GOT3 (cell line): Measurements from ENCODE around the gene TSPAN10.
"Not testable (repeated sequence)": the region's sequence is repeated elsewhere in the genome, so short reads cannot be mapped to it uniquely, and the experiment has no call there.

ENCODE experiments used
- DNase-seq: peaks from one replicate; lab custom pipeline; 2025; ENCODE audit warnings: mixed read lengths; lab: John Stamatoyannopoulos, UW

Gene TSPAN10

GRCh38 chr17:81636505-81637288 lies at the start of gene TSPAN10, which contains the start of gene NPLOC4:
TSPAN10 (plus strand) TSS chr17:81637196; CDS start chr17:81642413, 5,217 bp downstream.
NPLOC4 (minus strand) TSS chr17:81637112; CDS start chr17:81636930, 182 bp downstream.
- DNase-seq = peak; percentile 71

GRCh38 chr17:81589612-81590011 lies 47.4 kb upstream of the TSPAN10 start:
- DNase-seq = no peak

GRCh38 chr17:81590121-81590520 lies 46.9 kb upstream of the TSPAN10 start:
- DNase-seq = no peak

- no peak for DNase-seq
Measured at GRCh38 chr17:81591971-81592370, 45.0 kb upstream of the TSPAN10 start.

GRCh38 chr17:81593105-81593871 lies 43.7 kb upstream of the TSPAN10 start:
- DNase-seq = no peak

GRCh38 chr17:81599719-81600486 lies 37.1 kb upstream of the TSPAN10 start:
- no peak for DNase-seq

- no peak for DNase-seq
Measured at GRCh38 chr17:81601525-81602120, 35.4 kb upstream of the TSPAN10 start.

- no peak for DNase-seq
Measured at GRCh38 chr17:81603846-81604610, 33.0 kb upstream of the TSPAN10 start.

- no peak for DNase-seq
Measured at GRCh38 chr17:81607431-81607830, 29.6 kb upstream of the TSPAN10 start.

- DNase-seq = no peak
Measured at GRCh38 chr17:81608082-81608481, 28.9 kb upstream of the TSPAN10 start.

- DNase-seq = no peak
Measured at GRCh38 chr17:81608605-81609004, 28.4 kb upstream of the TSPAN10 start.

GRCh38 chr17:81609541-81610311 lies 27.3 kb upstream of the TSPAN10 start:
- no peak for DNase-seq

GRCh38 chr17:81612172-81612970 lies 24.6 kb upstream of the TSPAN10 start:
- DNase-seq = no peak

- no peak for DNase-seq
Measured at GRCh38 chr17:81615401-81615930, 21.5 kb upstream of the TSPAN10 start.

GRCh38 chr17:81616877-81617276 lies 20.1 kb upstream of the TSPAN10 start:
- DNase-seq = no peak

- not testable (repeated sequence) for DNase-seq
Measured at GRCh38 chr17:81618307-81618706, 18.7 kb upstream of the TSPAN10 start.

- no peak for DNase-seq
Measured at GRCh38 chr17:81621494-81622130, 15.4 kb upstream of the TSPAN10 start.

- no peak for DNase-seq
Measured at GRCh38 chr17:81630274-81630673, 6.7 kb upstream of the TSPAN10 start.

GRCh38 chr17:81631482-81631881 lies 5.5 kb upstream of the TSPAN10 start:
- DNase-seq = no peak
